ENCODE measurements around the gene VPS36. TPM values are rescaled to one million over a fixed set of nuclear protein-coding genes. Genes with fewer than 3 reads are reported as not detected.
"Not testable (repeated sequence)": the region's sequence is repeated elsewhere in the genome, so short reads cannot be mapped to it uniquely, and the experiment has no call there.

The VPS36 gene
- total RNA-seq, 1 donor from 2014 or later, result 45.0 TPM

DNA sequence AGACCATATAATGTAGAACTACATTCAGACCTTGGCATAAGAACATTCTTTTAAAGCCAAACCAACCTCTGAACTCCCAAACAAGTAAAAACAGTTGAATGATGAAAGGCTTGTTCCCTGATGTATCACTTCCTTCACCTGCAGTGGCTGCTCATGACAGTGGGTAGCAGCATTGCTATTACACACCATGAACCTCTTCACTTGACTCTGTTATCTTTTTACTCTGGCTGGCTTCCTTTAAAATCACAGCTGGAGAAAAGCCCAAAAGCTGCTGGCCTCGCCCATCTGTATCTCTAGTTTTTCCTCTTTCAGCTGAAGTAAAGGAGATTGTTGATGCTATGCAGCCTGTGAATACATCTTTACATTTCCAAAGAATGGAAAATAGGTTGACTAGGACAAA lies 67.1 kb downstream of the VPS36 start:
- no peak for ATAC-seq
- Histone ChIP-seq H3K4me3 (no peak overlapping the region), H3K36me3 (peaks cover 7% of the 10 kb centered on the region), H3K9me3 (no peaks in the 10 kb centered on the region), H3K4me1 (peaks cover 7% of the 10 kb centered on the region), H3K27ac (no peak overlapping the region), H3K27me3 (ENCODE audit: low read depth) (no peaks in the 10 kb centered on the region)
- DNase-seq, result no peak
- TF ChIP-seq, protein P1, sequence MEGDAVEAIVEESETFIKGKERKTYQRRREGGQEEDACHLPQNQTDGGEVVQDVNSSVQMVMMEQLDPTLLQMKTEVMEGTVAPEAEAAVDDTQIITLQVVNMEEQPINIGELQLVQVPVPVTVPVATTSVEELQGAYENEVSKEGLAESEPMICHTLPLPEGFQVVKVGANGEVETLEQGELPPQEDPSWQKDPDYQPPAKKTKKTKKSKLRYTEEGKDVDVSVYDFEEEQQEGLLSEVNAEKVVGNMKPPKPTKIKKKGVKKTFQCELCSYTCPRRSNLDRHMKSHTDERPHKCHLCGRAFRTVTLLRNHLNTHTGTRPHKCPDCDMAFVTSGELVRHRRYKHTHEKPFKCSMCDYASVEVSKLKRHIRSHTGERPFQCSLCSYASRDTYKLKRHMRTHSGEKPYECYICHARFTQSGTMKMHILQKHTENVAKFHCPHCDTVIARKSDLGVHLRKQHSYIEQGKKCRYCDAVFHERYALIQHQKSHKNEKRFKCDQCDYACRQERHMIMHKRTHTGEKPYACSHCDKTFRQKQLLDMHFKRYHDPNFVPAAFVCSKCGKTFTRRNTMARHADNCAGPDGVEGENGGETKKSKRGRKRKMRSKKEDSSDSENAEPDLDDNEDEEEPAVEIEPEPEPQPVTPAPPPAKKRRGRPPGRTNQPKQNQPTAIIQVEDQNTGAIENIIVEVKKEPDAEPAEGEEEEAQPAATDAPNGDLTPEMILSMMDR (IDR thresholded peaks at IDR 0.05), result no peak
- intact Hi-C loops (cut with DNase I), result no loop called here

GRCh38 chr13:52378312-52378711 lies 72.1 kb downstream of the VPS36 start:
- Histone ChIP-seq H3K9me3 (no peaks in the 10 kb centered on the region), H3K27ac (no peak overlapping the region), H3K36me3 (peaks cover 5% of the 10 kb centered on the region), H3K27me3 (ENCODE audit: low read depth) (no peaks in the 10 kb centered on the region), H3K4me1 (peaks cover 10% of the 10 kb centered on the region), H3K4me3 (no peak overlapping the region)
- ATAC-seq, result peak in 1 of 2 donors; percentile 11
- TF ChIP-seq, protein P1 (IDR thresholded peaks at IDR 0.05), result no peak
- intact Hi-C loops (cut with DNase I), result no loop called here
- no peak for DNase-seq

DNA sequence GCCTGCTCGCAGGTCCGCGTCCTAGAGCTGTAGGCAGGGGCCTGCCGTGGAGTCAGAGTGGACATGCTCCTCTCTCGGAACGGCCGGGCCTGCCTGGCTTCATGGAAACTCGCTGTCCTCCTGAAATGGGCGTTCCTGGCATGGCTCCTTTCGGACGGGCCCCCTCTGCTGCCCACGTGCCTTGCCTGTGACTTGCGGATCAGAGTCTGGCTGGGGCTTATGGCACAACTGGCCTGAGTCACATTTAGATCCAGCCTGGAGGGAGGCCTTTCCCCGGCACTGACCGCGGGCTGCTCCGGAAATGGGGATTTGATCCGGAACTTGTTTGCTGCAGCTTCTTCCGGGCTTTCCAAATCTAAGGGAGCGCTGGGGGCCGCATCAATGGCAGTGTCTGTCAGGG lies 72.5 kb downstream of the VPS36 start:
- Histone ChIP-seq H3K9me3 (no peaks in the 10 kb centered on the region), H3K4me3 (no peak overlapping the region), H3K36me3 (peaks cover 5% of the 10 kb centered on the region), H3K27me3 (ENCODE audit: low read depth) (no peaks in the 10 kb centered on the region), H3K27ac (peak overlapping the region; percentile 7), H3K4me1 (peaks cover 10% of the 10 kb centered on the region)
- intact Hi-C loops (cut with DNase I), result no loop called here
- TF ChIP-seq, protein P1 (IDR thresholded peaks at IDR 0.05), result no peak
- no peak for DNase-seq
- peak; percentile 38 to 42 for ATAC-seq

GRCh38 chr13:52374873-52375411 lies 75.5 kb downstream of the VPS36 start:
- Histone ChIP-seq H3K27me3 (ENCODE audit: low read depth) (no peaks in the 10 kb centered on the region), H3K9me3 (no peaks in the 10 kb centered on the region), H3K4me1 (peaks cover 10% of the 10 kb centered on the region), H3K36me3 (peaks cover 5% of the 10 kb centered on the region), H3K27ac (no peak overlapping the region), H3K4me3 (no peak overlapping the region)
- TF ChIP-seq, protein P1 (IDR thresholded peaks at IDR 0.05), result no peak
- intact Hi-C loops (cut with DNase I), result no loop called here
- DNase-seq (no peak), ATAC-seq (no peak)

DNA sequence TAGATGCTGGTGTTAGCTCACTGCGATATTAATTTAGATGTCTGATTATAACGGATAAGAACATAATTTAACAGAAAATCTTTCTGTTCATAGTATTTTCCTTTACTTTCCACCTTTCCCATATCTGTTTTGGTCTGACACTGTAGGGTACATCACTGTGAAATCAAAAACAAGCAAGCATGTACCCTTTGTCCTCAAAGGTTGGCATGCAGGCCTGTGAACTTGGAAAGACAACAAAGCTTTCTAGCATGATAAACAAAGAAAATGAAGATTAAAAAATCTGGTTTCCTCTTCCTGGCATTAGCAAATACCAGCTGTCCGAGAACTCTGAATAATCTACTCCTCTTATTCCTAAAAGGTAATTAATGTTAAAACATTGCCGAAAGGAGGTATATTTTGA lies 76.0 kb downstream of the VPS36 start:
- intact Hi-C loops (cut with DNase I), result no loop called here
- H3K27ac ChIP-seq, result no peak overlapping the region
- no peaks in the 10 kb centered on the region for H3K27me3 ChIP-seq (ENCODE audit: low read depth)
- DNase-seq (no peak), ATAC-seq (no peak)
- peaks cover 10% of the 10 kb centered on the region for H3K4me1 ChIP-seq
- H3K4me3 ChIP-seq, result no peak overlapping the region
- no peaks in the 10 kb centered on the region for H3K9me3 ChIP-seq
- TF ChIP-seq, protein P1 (IDR thresholded peaks at IDR 0.05), result no peak
- H3K36me3 ChIP-seq, result peaks cover 5% of the 10 kb centered on the region

DNA sequence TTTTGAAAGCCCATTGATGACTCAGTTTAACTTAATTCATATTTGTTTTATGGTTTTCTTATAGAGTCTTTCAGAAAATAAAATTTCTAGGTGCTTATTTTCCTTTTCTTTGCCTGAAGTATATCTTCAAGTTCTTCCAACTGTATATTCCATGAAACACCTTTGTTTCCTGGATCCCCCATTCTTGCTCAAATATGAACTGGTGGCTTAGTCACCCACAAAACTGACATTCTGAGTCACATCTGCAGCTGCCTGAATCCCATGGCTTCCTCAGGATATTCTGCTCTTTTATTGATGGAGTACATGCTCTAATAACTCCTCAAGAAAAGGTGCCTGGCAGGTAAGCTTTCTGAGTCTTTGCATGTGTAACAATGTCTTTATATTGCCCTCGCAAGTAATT lies 77.2 kb downstream of the VPS36 start:
- ATAC-seq; H3K36me3 ChIP-seq; H3K9me3 ChIP-seq; H3K4me1 ChIP-seq; intact Hi-C loops (cut with DNase I); H3K27ac ChIP-seq; H3K4me3 ChIP-seq; DNase-seq; H3K27me3 ChIP-seq (ENCODE audit: low read depth): not testable (repeated sequence)
